Caki2 (cell line): ENCODE data around the gene VEZT. TPM values are rescaled to one million over a fixed set of nuclear protein-coding genes. Genes with fewer than 3 reads are reported as not detected.
"Not testable (repeated sequence)": the region's sequence is repeated elsewhere in the genome, so short reads cannot be mapped to it uniquely, and the experiment has no call there.

Source experiments
- DNase-seq: peaks from one replicate; pipeline ENCODE4 v3.0.0-alpha.2; 2015; ENCODE audit warnings: low read depth
- in situ Hi-C: cut with HindIII; loops from 2 replicates; pipeline ENCODE4 v1.10.0; 2016; ENCODE audit warnings: low sequenced_read_pairs, low pct_unique_long_range_greater_than_20kb, mixed read lengths
- total RNA-seq: library from RNA; depleted of rRNA; stranded (reverse); fragments of >200 nt; shearing (Covaris generic); gene quantifications from 2 replicates; pipeline ENCODE4 v1.2.3, GENCODE V29; 2014; ENCODE audit warnings: low replicate concordance

VEZT gene
- total RNA-seq, 1 experiment from 2014 or later: 26.0 TPM

- DNase-seq: no peak
- in situ Hi-C loops: no loop called here
Measured at GRCh38 chr12:95239216-95239615, 21.6 kb downstream of the VEZT start.

GRCh38 chr12:95239835-95240234, 22.2 kb downstream of the VEZT start:
- DNase-seq, in situ Hi-C loops: not testable (repeated sequence)

- no peak for DNase-seq
- in situ Hi-C loops: no loop called here
Measured at GRCh38 chr12:95240556-95240955, 22.9 kb downstream of the VEZT start.

- DNase-seq, in situ Hi-C loops: not testable (repeated sequence)
Measured at GRCh38 chr12:95241138-95241537, 23.5 kb downstream of the VEZT start.

GRCh38 chr12:95241761-95242506, 24.3 kb downstream of the VEZT start:
- in situ Hi-C loops: no loop called here
- no peak for DNase-seq

- in situ Hi-C loops: no loop called here
- DNase-seq: no peak
Measured at GRCh38 chr12:95243497-95244183, 26.0 kb downstream of the VEZT start.

- no peak for DNase-seq
- in situ Hi-C loops: no loop called here
Measured at GRCh38 chr12:95244350-95244749, 26.7 kb downstream of the VEZT start.

- in situ Hi-C loops: no loop called here
- no peak for DNase-seq
Measured at GRCh38 chr12:95248095-95248494, 30.5 kb downstream of the VEZT start.

- in situ Hi-C loops: no loop called here
- DNase-seq: no peak
Measured at GRCh38 chr12:95248604-95249360, 31.2 kb downstream of the VEZT start.

- in situ Hi-C loops: no loop called here
- no peak for DNase-seq
Measured at GRCh38 chr12:95253386-95253785, 35.8 kb downstream of the VEZT start.

- no peak for DNase-seq
- in situ Hi-C loops: no loop called here
Measured at GRCh38 chr12:95257541-95257940, 39.9 kb downstream of the VEZT start.

GRCh38 chr12:95258151-95258550, 40.5 kb downstream of the VEZT start:
- DNase-seq: no peak
- in situ Hi-C loops: no loop called here

GRCh38 chr12:95258803-95259202, 41.2 kb downstream of the VEZT start:
- DNase-seq: no peak
- in situ Hi-C loops: no loop called here

GRCh38 chr12:95259368-95259767, 41.8 kb downstream of the VEZT start:
- in situ Hi-C loops: no loop called here

GRCh38 chr12:95261109-95261508, 43.5 kb downstream of the VEZT start:
- in situ Hi-C loops: no loop called here
- DNase-seq: no peak

More at GRCh38 chr12:95259368-95259767, 41.8 kb downstream of the VEZT start:
- no peak for DNase-seq

- in situ Hi-C loops: no loop called here
Measured at GRCh38 chr12:95262808-95263207, 45.2 kb downstream of the VEZT start.

GRCh38 chr12:95265765-95266164, 48.2 kb downstream of the VEZT start:
- in situ Hi-C loops: no loop called here

More at GRCh38 chr12:95262808-95263207, 45.2 kb downstream of the VEZT start:
- no peak for DNase-seq

GRCh38 chr12:95266254-95266653, 48.6 kb downstream of the VEZT start:
- in situ Hi-C loops: no loop called here
- DNase-seq: no peak

More at GRCh38 chr12:95265765-95266164, 48.2 kb downstream of the VEZT start:
- DNase-seq: no peak

GRCh38 chr12:95269892-95270291, 52.3 kb downstream of the VEZT start:
- no peak for DNase-seq
- in situ Hi-C loops: no loop called here
